Breast epithelium (tissue), 4 donors: ENCODE results near the gene DDX39B. TPM values are rescaled to one million over a fixed set of nuclear protein-coding genes. Genes with fewer than 3 reads are reported as not detected.

ENCODE experiments used
- DNase-seq, 2 donors: peaks; one replicate each; pipeline ENCODE4 v3.0.0-alpha.2; 2019; ENCODE audit warnings: low spot score in 2 of 2
- H3K27ac ChIP-seq, 2 donors: fragments of 200-600 bp; sonication (generic) in 1 of 2; one replicate each; pipeline ENCODE4 v1.5.1; 2016 to 2019; ENCODE audit warnings: mild to moderate bottlenecking in 1 of 2
- H3K27me3 ChIP-seq, 2 donors: fragments of 200-600 bp; sonication (generic) in 1 of 2; one replicate each; pipeline versions ENCODE4 v1.5.1 to v1.6.0; 2017 to 2019; ENCODE audit warnings: control low read depth in 1 of 2, mild to moderate bottlenecking in 1 of 2
- H3K36me3 ChIP-seq: fragments of 200-600 bp; one replicate; pipeline ENCODE4 v1.5.1; 2019
- H3K4me1 ChIP-seq, 2 donors: fragments of 200-600 bp; sonication (generic); one replicate each; pipeline ENCODE4 v1.5.1; 2016 to 2019; ENCODE audit warnings: control low read depth in 1 of 2
- H3K4me3 ChIP-seq, 3 donors: fragments of 200-600 bp; sonication (generic); 1 replicate in 2 of 3; 2 replicates in 1 of 3; pipeline ENCODE4 v1.5.1; 2016 to 2019; ENCODE audit warnings: mild to moderate bottlenecking in 3 of 3, moderate library complexity in 2 of 3
- H3K9me3 ChIP-seq, 2 donors: fragments of 200-600 bp; sonication (generic) in 1 of 2; one replicate each; pipeline ENCODE4 v1.5.1; 2016 to 2019; ENCODE audit warnings: control low read depth in 1 of 2
- POLR2A ChIP-seq: fragments of 450-650 bp; IDR thresholded peaks from one replicate; pipeline ENCODE4 v1.6.1; 2016; ENCODE audit warnings: antibody characterized with exemption, mild to moderate bottlenecking, moderate library complexity
- POLR2AphosphoS5 ChIP-seq, 3 donors: sonication (generic); formaldehyde crosslinking; IDR thresholded peaks; one replicate each; pipeline ENCODE4 v1.6.1; 2017; ENCODE audit warnings: antibody characterized with exemption in 3 of 3
- intact Hi-C: fragments of 100-400 bp; cut with DNase I; formaldehyde crosslinking; loops from one replicate; pipeline ENCODE4 v1.15.1; 2023; ENCODE audit warnings: low total_unique reads
- total RNA-seq, 3 donors: library from RNA; depleted of rRNA; stranded (reverse); fragments of >200 nt; gene quantifications; one replicate each; pipeline ENCODE4 v1.1.0, GENCODE V29; 2016
- TF ChIP-seq, protein P1 (sequence below), 3 donors: fragments of 450-650 bp; IDR thresholded peaks; one replicate each; pipeline ENCODE4 v1.5.1; 2016 to 2017; ENCODE audit warnings: antibody characterized with exemption in 3 of 3, mild to moderate bottlenecking in 3 of 3, moderate library complexity in 3 of 3

DDX39B gene
- total RNA-seq, 3 donors from 2014 or later = 315 to 336 (median 334) TPM

DNA sequence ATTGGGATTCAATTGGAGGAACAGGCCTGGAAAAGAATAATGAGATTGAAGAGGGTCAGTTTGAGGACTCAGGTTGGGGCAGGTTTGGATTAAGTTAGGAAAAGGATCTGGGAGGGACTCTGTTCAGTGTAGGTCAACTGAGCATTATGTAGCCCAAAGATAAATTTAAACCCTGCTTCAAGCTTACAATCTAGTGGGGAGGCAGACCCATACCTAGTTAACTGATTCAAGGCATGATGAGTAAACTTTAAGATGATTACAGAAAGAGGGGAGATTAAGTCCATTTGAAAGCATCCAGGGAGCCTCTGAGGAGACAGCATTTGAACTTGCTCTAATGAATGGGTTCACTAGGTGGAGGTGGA, 18.9 kb upstream of the DDX39B start:
- Histone ChIP-seq H3K4me3 (no peak overlapping the region), H3K27me3 (no peaks in the 10 kb centered on the region), H3K4me1 (no peaks in the 10 kb centered on the region), H3K9me3 (no peaks in the 10 kb centered on the region), H3K27ac (peak overlapping the region in 1 of 2 donors; percentile 23), H3K36me3 (no peaks in the 10 kb centered on the region)
- TF ChIP-seq POLR2AphosphoS5 (IDR thresholded peaks at IDR 0.05) = no peak
- TF ChIP-seq POLR2A = no peak
- TF ChIP-seq, protein P1, sequence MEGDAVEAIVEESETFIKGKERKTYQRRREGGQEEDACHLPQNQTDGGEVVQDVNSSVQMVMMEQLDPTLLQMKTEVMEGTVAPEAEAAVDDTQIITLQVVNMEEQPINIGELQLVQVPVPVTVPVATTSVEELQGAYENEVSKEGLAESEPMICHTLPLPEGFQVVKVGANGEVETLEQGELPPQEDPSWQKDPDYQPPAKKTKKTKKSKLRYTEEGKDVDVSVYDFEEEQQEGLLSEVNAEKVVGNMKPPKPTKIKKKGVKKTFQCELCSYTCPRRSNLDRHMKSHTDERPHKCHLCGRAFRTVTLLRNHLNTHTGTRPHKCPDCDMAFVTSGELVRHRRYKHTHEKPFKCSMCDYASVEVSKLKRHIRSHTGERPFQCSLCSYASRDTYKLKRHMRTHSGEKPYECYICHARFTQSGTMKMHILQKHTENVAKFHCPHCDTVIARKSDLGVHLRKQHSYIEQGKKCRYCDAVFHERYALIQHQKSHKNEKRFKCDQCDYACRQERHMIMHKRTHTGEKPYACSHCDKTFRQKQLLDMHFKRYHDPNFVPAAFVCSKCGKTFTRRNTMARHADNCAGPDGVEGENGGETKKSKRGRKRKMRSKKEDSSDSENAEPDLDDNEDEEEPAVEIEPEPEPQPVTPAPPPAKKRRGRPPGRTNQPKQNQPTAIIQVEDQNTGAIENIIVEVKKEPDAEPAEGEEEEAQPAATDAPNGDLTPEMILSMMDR (IDR thresholded peaks at IDR 0.05) = no peak
- intact Hi-C loops = no loop called here
- DNase-seq = no peak

DNA sequence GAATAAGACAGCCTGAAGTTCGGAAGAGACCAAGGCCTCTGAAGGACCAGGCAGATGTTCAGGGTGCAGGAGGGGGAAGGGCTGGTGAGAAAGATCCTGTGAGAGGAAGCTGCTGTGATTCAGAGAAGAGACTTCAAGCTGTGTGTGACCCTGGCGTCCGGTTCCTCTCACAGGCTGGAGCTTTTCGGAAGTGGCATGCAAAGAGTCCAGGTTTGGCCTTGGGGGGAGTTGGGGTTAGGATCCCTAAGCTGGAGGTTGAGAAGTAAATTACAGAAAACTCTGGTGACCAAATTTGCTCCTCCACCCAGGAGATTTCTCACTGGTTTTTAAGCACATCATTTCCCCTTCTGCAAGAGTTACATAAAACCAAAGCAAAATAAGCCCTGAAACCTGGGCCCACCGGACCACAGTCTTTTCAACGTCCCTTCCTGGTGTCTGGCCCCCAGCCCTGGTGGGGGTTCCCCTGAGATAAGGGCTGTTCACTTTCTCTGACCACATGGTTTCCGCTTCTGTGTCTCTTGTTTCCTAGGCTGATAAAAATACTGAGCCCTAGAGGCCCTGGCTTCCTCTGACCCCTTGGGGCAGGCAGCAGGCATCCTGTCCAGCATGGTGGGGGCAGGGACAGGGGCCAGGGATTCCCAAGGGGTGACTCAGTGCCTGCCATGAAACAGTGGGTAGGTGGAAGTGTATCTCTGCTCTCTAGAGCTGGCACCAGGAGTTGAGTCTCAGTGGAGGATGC, 18.3 kb upstream of the DDX39B start:
- Histone ChIP-seq H3K9me3 (no peaks in the 10 kb centered on the region), H3K4me3 (no peak overlapping the region), H3K4me1 (no peaks in the 10 kb centered on the region), H3K27me3 (no peaks in the 10 kb centered on the region), H3K27ac (peak overlapping the region in 1 of 2 donors; percentile 38), H3K36me3 (no peaks in the 10 kb centered on the region)
- DNase-seq = no peak
- peak in 1 of 3 donors; percentile 43 for TF ChIP-seq POLR2AphosphoS5 (IDR thresholded peaks at IDR 0.05)
- no peak for TF ChIP-seq POLR2A
- intact Hi-C loops = no loop called here

DNA sequence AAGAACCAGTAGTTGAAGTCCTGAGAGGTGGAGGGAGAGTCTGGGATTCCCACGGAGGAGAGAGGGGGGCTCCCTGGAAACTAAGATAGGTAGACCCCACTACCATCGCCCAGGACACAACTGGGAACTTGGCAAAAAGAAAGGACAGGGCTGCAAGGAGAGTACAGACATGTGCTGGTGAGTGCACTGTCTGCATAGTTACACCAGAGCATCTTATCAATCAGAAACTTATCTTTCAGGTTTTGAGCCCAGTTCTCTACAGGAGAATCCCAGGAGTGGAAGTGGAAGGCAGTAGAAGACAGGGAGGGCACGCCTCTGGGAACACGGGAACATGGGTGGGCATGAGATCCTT, 17.8 kb upstream of the DDX39B start:
- intact Hi-C loops = no loop called here
- Histone ChIP-seq H3K27me3 (no peaks in the 10 kb centered on the region), H3K4me3 (no peak overlapping the region), H3K4me1 (no peaks in the 10 kb centered on the region), H3K36me3 (no peaks in the 10 kb centered on the region), H3K9me3 (no peaks in the 10 kb centered on the region), H3K27ac (peak overlapping the region in 1 of 2 donors; percentile 38)
- DNase-seq = no peak
- TF ChIP-seq, protein P1 (IDR thresholded peaks at IDR 0.05) = no peak
- TF ChIP-seq POLR2AphosphoS5 (IDR thresholded peaks at IDR 0.05) = no peak
- TF ChIP-seq POLR2A = no peak

DNA sequence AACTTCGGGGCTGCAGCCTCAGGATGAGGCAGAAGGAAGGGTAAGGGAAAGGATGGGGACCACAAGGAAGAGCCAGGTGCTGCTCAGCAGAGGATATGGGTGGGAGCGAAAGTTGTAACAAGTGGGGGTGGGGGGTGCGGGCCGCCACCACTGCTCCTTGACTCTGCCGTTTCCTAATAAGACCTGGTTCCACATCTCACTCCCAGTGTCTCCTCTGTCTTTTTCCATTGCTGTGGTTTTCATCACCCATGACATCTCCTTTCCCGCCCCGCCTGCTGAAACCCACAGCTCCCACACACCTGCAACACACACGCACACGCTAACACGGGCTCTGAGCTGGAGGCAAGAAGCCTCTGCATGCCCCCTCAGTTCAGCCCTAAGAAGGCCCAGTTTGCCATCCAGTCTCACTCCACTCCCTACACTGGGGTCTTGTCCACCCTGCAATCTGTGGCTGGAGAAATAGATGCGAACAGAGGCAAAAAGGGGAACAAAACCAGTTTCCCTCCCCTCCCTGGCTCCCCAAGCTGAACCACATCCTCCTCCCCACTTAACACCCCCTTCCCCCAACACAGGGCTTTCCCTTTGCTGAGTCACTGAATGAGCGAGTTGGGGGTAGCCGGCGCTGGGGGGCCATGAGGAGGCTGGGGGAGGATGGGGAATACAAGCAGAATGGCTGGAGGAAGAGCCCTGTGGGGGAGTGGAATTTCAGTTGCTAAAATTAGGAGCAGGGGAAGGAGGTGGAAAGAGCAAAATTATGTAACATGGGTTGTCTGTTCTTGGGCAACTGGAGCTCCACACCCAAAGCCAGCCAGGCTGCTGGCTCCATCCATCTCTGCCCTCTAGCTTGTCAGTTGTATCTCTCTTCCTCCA, 17.1 kb upstream of the DDX39B start:
- Histone ChIP-seq H3K4me3 (no peak overlapping the region), H3K4me1 (no peaks in the 10 kb centered on the region), H3K36me3 (no peaks in the 10 kb centered on the region), H3K9me3 (no peaks in the 10 kb centered on the region), H3K27me3 (no peaks in the 10 kb centered on the region), H3K27ac (peak overlapping the region in 1 of 2 donors; percentile 38)
- DNase-seq = no peak
- no peak for TF ChIP-seq POLR2A
- TF ChIP-seq POLR2AphosphoS5 (IDR thresholded peaks at IDR 0.05) = no peak
- TF ChIP-seq, protein P1 (IDR thresholded peaks at IDR 0.05) = no peak
- intact Hi-C loops = no loop called here

DNA sequence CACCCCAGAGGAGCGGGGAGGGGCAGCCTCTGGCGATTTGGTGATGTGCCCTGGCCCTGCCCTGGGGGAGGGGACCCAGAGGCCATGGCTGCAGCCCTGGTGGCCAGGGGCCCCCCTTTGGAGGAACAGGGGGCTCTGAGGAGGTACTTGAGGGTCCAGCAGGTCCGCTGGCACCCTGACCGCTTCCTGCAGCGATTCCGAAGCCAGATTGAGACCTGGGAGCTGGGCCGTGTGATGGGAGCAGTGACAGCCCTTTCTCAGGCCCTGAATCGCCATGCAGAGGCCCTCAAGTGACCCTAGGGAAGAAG, 16.5 kb upstream of the DDX39B start:
- no peak for TF ChIP-seq POLR2A
- TF ChIP-seq, protein P1 (IDR thresholded peaks at IDR 0.05) = no peak
- TF ChIP-seq POLR2AphosphoS5 (IDR thresholded peaks at IDR 0.05) = no peak
- Histone ChIP-seq H3K9me3 (no peaks in the 10 kb centered on the region), H3K27me3 (no peaks in the 10 kb centered on the region), H3K27ac (peak overlapping the region in 1 of 2 donors; percentile 38), H3K4me1 (no peaks in the 10 kb centered on the region), H3K4me3 (no peak overlapping the region), H3K36me3 (no peaks in the 10 kb centered on the region)
- no peak for DNase-seq
- intact Hi-C loops = no loop called here
